K562 (cell line): ENCODE results near the gene GALNT9. TPM values are rescaled to one million over a fixed set of nuclear protein-coding genes. Genes with fewer than 3 reads are reported as not detected.

Source experiments
- ATAC-seq: fragments of 200-7000 bp; cut with Tn5 transposase; 3 replicates; pipeline ENCODE4 v1.9.1; 2020; ENCODE audit warnings: moderate library complexity
- BruUV-seq: library from RNA; stranded (reverse); fragments of 400-500 nt; replicated peaks from 2 replicates; lab custom pipeline; 2021; lab: Mats Ljungman, UMichigan
- CTCF ChIA-PET: fragments of 300-600 bp; formaldehyde crosslinking; extraction: SDS; loops from one replicate; lab custom pipeline; 2021; ENCODE audit warnings: low intra/inter-chr PET ratio; lab: Yijun Ruan, JAX
- POLR2A ChIA-PET: fragments of 300-600, 350-650 bp; sonication (Branson Sonifier 250); formaldehyde crosslinking; extraction: SDS; loops from one replicate; lab custom pipeline; 2021; ENCODE audit warnings: antibody characterized with exemption, inconsistent platforms; lab: Yijun Ruan, JAX
- DNase-seq, 4 experiments: peaks; one replicate each; pipeline versions ENCODE4 v3.0.0 to v3.0.0-alpha.2; 2011 to 2018; ENCODE audit warnings: low spot score in 3 of 4, mixed read lengths in 3 of 4; ENCODE audit errors: extremely low read depth in 1 of 4
- FAIRE-seq: peaks from 2 replicates; lab custom pipeline; 2011; peaks lifted over from hg19 to GRCh38; lab: Jason Lieb, UNC
- H2AFZ ChIP-seq: 2 replicates; pipeline ENCODE4 v1.6.0; 2011; ENCODE audit warnings: low read depth, low read length, control low read depth, inconsistent platforms
- H3K27ac ChIP-seq: fragments of 200-600 bp; 3 replicates; pipeline ENCODE4 v1.8.0; 2011; ENCODE audit warnings: low read depth, mild to moderate bottlenecking, control low read depth, inconsistent platforms, low read length, moderate library complexity, mixed read lengths; ENCODE audit errors: extremely low read depth
- H3K27me3 ChIP-seq, 2 experiments: fragments of 300-600 bp in 1 of 2; 2 replicates in 1 of 2; 3 replicates in 1 of 2; pipeline versions ENCODE4 v1.6.0 to v1.8.0; 2011; ENCODE audit warnings: inconsistent platforms in 2 of 2, low read length in 2 of 2, mild to moderate bottlenecking in 1 of 2, mixed read lengths in 1 of 2, moderate library complexity in 1 of 2; ENCODE audit not compliant: control insufficient read depth in 2 of 2, insufficient read depth in 2 of 2
- H3K36me3 ChIP-seq: fragments of 300-600 bp; 3 replicates; pipeline ENCODE4 v1.8.0; 2011; ENCODE audit warnings: mild to moderate bottlenecking, low read length, inconsistent platforms; ENCODE audit not compliant: control insufficient read depth, insufficient read depth
- H3K4me1 ChIP-seq, 2 experiments: fragments of 200-600 bp in 1 of 2; replicated peaks in 1 of 2; 2 replicates in 1 of 2; 3 replicates in 1 of 2; pipeline versions ENCODE4 v1.5.1 to v1.8.0; 2011; ENCODE audit warnings: inconsistent platforms in 2 of 2, low read length in 2 of 2, mild to moderate bottlenecking in 1 of 2, mixed read lengths in 1 of 2, moderate library complexity in 1 of 2; ENCODE audit not compliant: control insufficient read depth in 2 of 2, insufficient read depth in 2 of 2
- H3K4me2 ChIP-seq: 2 replicates; pipeline ENCODE4 v1.6.1; 2011; ENCODE audit warnings: low read length, control low read depth, inconsistent platforms, mixed read lengths; ENCODE audit not compliant: insufficient read depth
- H3K4me3 ChIP-seq: fragments of 200-600 bp; sonication (generic), shearing (Covaris generic); 2 replicates; pipeline ENCODE4 v1.5.1; 2016; ENCODE audit warnings: control low read depth, inconsistent platforms
- H3K79me2 ChIP-seq: fragments of 200-600 bp; 3 replicates; pipeline ENCODE4 v1.8.0; 2011; ENCODE audit warnings: low read length, inconsistent platforms; ENCODE audit not compliant: control insufficient read depth, insufficient read depth
- H3K9ac ChIP-seq, 2 experiments: 2 replicates each; pipeline versions ENCODE4 v1.6.0 to v1.6.1; 2011; ENCODE audit warnings: low read depth in 2 of 2, low read length in 2 of 2, control low read depth in 1 of 2, inconsistent platforms in 1 of 2, mild to moderate bottlenecking in 1 of 2, mixed read lengths in 1 of 2; ENCODE audit not compliant: insufficient read depth in 1 of 2
- H3K9me1 ChIP-seq: one replicate; pipeline ENCODE4 v1.6.0; 2011; ENCODE audit warnings: inconsistent platforms, mild to moderate bottlenecking, low read length, moderate library complexity; ENCODE audit not compliant: control insufficient read depth, insufficient read depth
- H3K9me3 ChIP-seq: replicated peaks from 2 replicates; pipeline ENCODE4 v1.5.1; 2011; ENCODE audit warnings: low read depth, low read length, inconsistent platforms; ENCODE audit not compliant: control insufficient read depth, insufficient read depth
- H4K20me1 ChIP-seq: replicated peaks from 2 replicates; pipeline ENCODE4 v1.6.1; 2011; ENCODE audit warnings: low read length, inconsistent platforms, mixed read lengths; ENCODE audit not compliant: control insufficient read depth, insufficient read depth
- CCNT2 ChIP-seq: IDR thresholded peaks from 2 replicates; pipeline ENCODE4 v1.6.1; 2011; ENCODE audit warnings: borderline replicate concordance, low read depth, mild to moderate bottlenecking, moderate library complexity, mixed read lengths, low read length; ENCODE audit not compliant: insufficient read length; ENCODE audit errors: extremely low read depth
- ETV5 ChIP-seq: sonication (generic); formaldehyde crosslinking; IDR thresholded peaks from 2 replicates; pipeline ENCODE4 v1.4.0; 2020; ENCODE audit warnings: low read depth, mild to moderate bottlenecking, missing genetic modification reagents
- HMGN3 ChIP-seq: IDR thresholded peaks from 2 replicates; pipeline ENCODE4 v1.6.1; 2011; ENCODE audit warnings: borderline replicate concordance, low read depth, mild to moderate bottlenecking, mixed read lengths, low read length; ENCODE audit not compliant: insufficient read length; ENCODE audit errors: extremely low read depth
- KDM1A ChIP-seq, 2 experiments: fragments of 450-650 bp; IDR thresholded peaks; 2 replicates each; pipeline ENCODE4 v1.6.1; 2016; ENCODE audit warnings: mild to moderate bottlenecking in 2 of 2
- LCOR ChIP-seq: sonication (generic); formaldehyde crosslinking; IDR thresholded peaks from 2 replicates; pipeline ENCODE4 v1.8.0; 2022; ENCODE audit warnings: mild to moderate bottlenecking, missing genetic modification reagents
- MAZ ChIP-seq, 2 experiments: fragments of 450-650 bp in 1 of 2; sonication (generic) in 1 of 2; formaldehyde crosslinking; IDR thresholded peaks in 1 of 2; conservative IDR thresholded peaks in 1 of 2; 2 replicates each; pipeline versions ENCODE4 v1.4.0 to v1.5.0; 2020; ENCODE audit warnings: mild to moderate bottlenecking in 1 of 2, missing genetic modification reagents in 1 of 2
- POLR2A ChIP-seq: fragments of 450-650 bp; conservative IDR thresholded peaks from 2 replicates; pipeline ENCODE4 v1.6.1; 2016
- SAFB2 ChIP-seq: fragments of 200-400 bp; formaldehyde crosslinking; IDR thresholded peaks from 2 replicates; pipeline ENCODE4 v1.6.1; 2018; ENCODE audit warnings: borderline replicate concordance, low read length, low read depth, moderate library complexity; ENCODE audit not compliant: severe bottlenecking
- TSC22D4 ChIP-seq: fragments of 450-650 bp; IDR thresholded peaks from 2 replicates; pipeline ENCODE4 v1.6.1; 2016; ENCODE audit warnings: missing genetic modification characterization, missing biosample characterization, control low read depth
- ZNF143 ChIP-seq: sonication (generic); formaldehyde crosslinking; IDR thresholded peaks from 2 replicates; pipeline ENCODE4 v1.9.0; 2022; ENCODE audit warnings: mild to moderate bottlenecking, missing genetic modification reagents
- ZNF197 ChIP-seq: fragments of 200-800 bp; sonication (Bioruptor generic); IDR thresholded peaks from 2 replicates; pipeline ENCODE4 v1.6.1; 2016; ENCODE audit warnings: low read depth, missing genetic modification characterization, missing compliant biosample characterization
- ZNF444 ChIP-seq: fragments of 250-450 bp; sonication (Bioruptor Pico); IDR thresholded peaks from 2 replicates; pipeline ENCODE4 v1.4.0; 2020; ENCODE audit warnings: mild to moderate bottlenecking, moderate library complexity
- ZNF583 ChIP-seq: fragments of 250-450 bp; sonication (Bioruptor Pico); IDR thresholded peaks from 2 replicates; pipeline ENCODE4 v1.4.0; 2020
- WGBS: fragments of 100-300 bp; shearing (Covaris generic); methylation state at CpG from one replicate; pipeline ENCODE4 v1.1.6; 2016; ENCODE audit warnings: low coverage, mixed read lengths; ENCODE audit not compliant: insufficient coverage; ENCODE audit errors: missing lambda C conversion rate; 5-methylcytosine and 5-hydroxymethylcytosine counted together
- in situ Hi-C: fragments of 300-500 bp; cut with MboI; formaldehyde crosslinking; loops from 4 replicates; pipeline ENCODE4 v1.15.0; 2018; ENCODE audit warnings: inconsistent platforms, mixed read lengths
- intact Hi-C: fragments of 100-400 bp; cut with micrococcal nuclease; formaldehyde crosslinking; loops from 2 replicates; pipeline ENCODE4 v1.14.2; 2022
- polyA plus RNA-seq, 8 experiments: library from polyadenylated mRNA; depleted of rRNA in 4 of 8; stranded (reverse) in 5 of 8; unstranded in 3 of 8; fragments of >200 nt; fragmentation: Nextera tagmentation in 2 of 8; fragmentation: Illumina TruSeq in 1 of 8; extraction: Ambion mirVana in 2 of 8; extraction: Trizol in 1 of 8; gene quantifications; 2 replicates each; pipeline versions ENCODE4 v1.2.1 to v1.2.3, GENCODE V29; 2011 to 2014; ENCODE audit warnings: inconsistent platforms in 1 of 8, missing spikeins in 1 of 8
- total RNA-seq, 7 experiments: library from RNA; depleted of rRNA in 6 of 7; stranded (reverse); fragments of >200 nt in 6 of 7; fragmentation: Illumina TruSeq in 2 of 7; extraction: Trizol in 2 of 7; gene quantifications; 2 replicates each; pipeline versions ENCODE4 v1.2.1 to v1.2.3, GENCODE V29; 2011 to 2021; ENCODE audit warnings: low replicate concordance in 1 of 7
- TF ChIP-seq, protein P1 (sequence below): fragments of 250-450 bp; sonication (Bioruptor Pico); IDR thresholded peaks from 2 replicates; pipeline ENCODE4 v1.4.0; 2020; ENCODE audit warnings: mild to moderate bottlenecking, moderate library complexity
- TF ChIP-seq, protein P2 (sequence below): sonication (generic); formaldehyde crosslinking; IDR thresholded peaks from 2 replicates; pipeline ENCODE4 v1.8.0; 2023; ENCODE audit warnings: mild to moderate bottlenecking, missing genetic modification reagents

GALNT9 gene
- total and polyA plus RNA-seq, 9 of the 15 experiments (the other 6 are each of a cell fraction or from before 2014, with no cell fraction given) = not detected

DNA sequence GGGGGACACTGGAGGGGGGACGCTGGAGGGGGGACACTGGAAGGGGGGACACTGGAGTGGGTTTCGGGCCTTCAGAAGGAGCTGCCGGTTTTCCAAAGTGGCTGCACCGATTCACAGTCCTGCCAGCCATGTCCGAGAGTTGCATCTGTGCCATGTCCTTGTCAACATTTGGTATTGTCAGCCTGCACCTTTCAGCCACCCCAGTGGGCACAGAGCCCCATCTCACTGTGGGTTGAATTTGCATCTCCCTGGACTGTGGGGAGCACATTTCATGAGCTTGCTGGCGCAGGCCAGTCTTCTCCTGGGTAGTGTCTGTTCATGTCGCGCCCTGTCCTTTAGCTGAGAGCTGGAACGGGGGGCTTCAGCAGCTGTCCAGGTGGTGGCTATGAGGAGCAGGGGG is 72.7 kb downstream of the GALNT9 start:
- ChIA-PET CTCF (no interaction called here), POLR2A (no interaction called here)
- DNase-seq = no peak
- no peak overlapping the region for H3K27ac ChIP-seq
- H4K20me1 ChIP-seq = no peaks in the 10 kb centered on the region
- no peak for FAIRE-seq
- intact Hi-C loops = no loop called here
- H3K27me3 ChIP-seq = peaks cover 36 to 81% of the 10 kb centered on the region in 2 experiments
- no peak overlapping the region for H3K4me3 ChIP-seq
- no peaks in the 10 kb centered on the region for H3K9me1 ChIP-seq
- TF ChIP-seq ETV5 (CRISPR knock-in tag) (no peak), ZNF583 (no peak), TSC22D4 (tag) (no peak), CCNT2 (no peak), POLR2A (no peak), MAZ (CRISPR knock-in tag; conservative IDR thresholded peaks at IDR 0.05 in 1 of 2, IDR thresholded peaks at IDR 0.05 in 1 of 2) (no peak), HMGN3 (no peak), ZNF143 (CRISPR knock-in tag) (no peak), ZNF444 (CRISPR knock-in tag) (no peak), ZNF197 (CRISPR knock-in tag) (no peak), LCOR (CRISPR knock-in tag) (no peak), SAFB2 (no peak), KDM1A (IDR thresholded peaks at IDR 0.05) (no peak)
- TF ChIP-seq, protein P1, sequence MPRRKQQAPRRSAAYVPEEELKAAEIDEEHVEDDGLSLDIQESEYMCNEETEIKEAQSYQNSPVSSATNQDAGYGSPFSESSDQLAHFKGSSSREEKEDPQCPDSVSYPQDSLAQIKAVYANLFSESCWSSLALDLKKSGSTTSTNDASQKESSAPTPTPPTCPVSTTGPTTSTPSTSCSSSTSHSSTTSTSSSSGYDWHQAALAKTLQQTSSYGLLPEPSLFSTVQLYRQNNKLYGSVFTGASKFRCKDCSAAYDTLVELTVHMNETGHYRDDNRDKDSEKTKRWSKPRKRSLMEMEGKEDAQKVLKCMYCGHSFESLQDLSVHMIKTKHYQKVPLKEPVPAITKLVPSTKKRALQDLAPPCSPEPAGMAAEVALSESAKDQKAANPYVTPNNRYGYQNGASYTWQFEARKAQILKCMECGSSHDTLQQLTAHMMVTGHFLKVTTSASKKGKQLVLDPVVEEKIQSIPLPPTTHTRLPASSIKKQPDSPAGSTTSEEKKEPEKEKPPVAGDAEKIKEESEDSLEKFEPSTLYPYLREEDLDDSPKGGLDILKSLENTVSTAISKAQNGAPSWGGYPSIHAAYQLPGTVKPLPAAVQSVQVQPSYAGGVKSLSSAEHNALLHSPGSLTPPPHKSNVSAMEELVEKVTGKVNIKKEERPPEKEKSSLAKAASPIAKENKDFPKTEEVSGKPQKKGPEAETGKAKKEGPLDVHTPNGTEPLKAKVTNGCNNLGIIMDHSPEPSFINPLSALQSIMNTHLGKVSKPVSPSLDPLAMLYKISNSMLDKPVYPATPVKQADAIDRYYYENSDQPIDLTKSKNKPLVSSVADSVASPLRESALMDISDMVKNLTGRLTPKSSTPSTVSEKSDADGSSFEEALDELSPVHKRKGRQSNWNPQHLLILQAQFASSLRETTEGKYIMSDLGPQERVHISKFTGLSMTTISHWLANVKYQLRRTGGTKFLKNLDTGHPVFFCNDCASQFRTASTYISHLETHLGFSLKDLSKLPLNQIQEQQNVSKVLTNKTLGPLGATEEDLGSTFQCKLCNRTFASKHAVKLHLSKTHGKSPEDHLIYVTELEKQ = no peak
- TF ChIP-seq, protein P2, sequence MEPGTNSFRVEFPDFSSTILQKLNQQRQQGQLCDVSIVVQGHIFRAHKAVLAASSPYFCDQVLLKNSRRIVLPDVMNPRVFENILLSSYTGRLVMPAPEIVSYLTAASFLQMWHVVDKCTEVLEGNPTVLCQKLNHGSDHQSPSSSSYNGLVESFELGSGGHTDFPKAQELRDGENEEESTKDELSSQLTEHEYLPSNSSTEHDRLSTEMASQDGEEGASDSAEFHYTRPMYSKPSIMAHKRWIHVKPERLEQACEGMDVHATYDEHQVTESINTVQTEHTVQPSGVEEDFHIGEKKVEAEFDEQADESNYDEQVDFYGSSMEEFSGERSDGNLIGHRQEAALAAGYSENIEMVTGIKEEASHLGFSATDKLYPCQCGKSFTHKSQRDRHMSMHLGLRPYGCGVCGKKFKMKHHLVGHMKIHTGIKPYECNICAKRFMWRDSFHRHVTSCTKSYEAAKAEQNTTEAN (CRISPR knock-in tag) = no peak
- BruUV-seq = no TSS peak
- H3K4me2 ChIP-seq = no peak overlapping the region
- in situ Hi-C loops = no loop called here
- H3K4me1 ChIP-seq = peaks cover 0 to 14% of the 10 kb centered on the region in 2 experiments; a peak in 1 of 5 replicates
- H3K36me3 ChIP-seq = no peaks in the 10 kb centered on the region
- WGBS = 0% methylated on average over 7 of the region's 9 CpGs
- H3K9me3 ChIP-seq = no peaks in the 10 kb centered on the region
- H3K9ac ChIP-seq = no peak overlapping the region
- H2AFZ ChIP-seq = no peak overlapping the region
- no peak for ATAC-seq
- H3K79me2 ChIP-seq = no peaks in the 10 kb centered on the region
